HepG2 (cell line): Measurements from ENCODE around the gene KIF17. TPM values are rescaled to one million over a fixed set of nuclear protein-coding genes. Genes with fewer than 3 reads are reported as not detected.

Experiments used
- ADNP ChIP-seq: sonication (generic); formaldehyde crosslinking; IDR thresholded peaks from 2 replicates; pipeline ENCODE4 v1.4.0; 2020; ENCODE audit warnings: missing genetic modification reagents
- AKNA ChIP-seq: sonication (generic); formaldehyde crosslinking; IDR thresholded peaks from 2 replicates; pipeline ENCODE4 v1.4.0; 2020; ENCODE audit warnings: missing genetic modification reagents, borderline replicate concordance
- ELF3 ChIP-seq: IDR thresholded peaks from 2 replicates; pipeline ENCODE4 v1.6.1; 2016; ENCODE audit warnings: missing genetic modification reagents, missing compliant biosample characterization
- GABPB1 ChIP-seq: IDR thresholded peaks from 2 replicates; pipeline ENCODE4 v1.6.1; 2016; ENCODE audit warnings: mild to moderate bottlenecking, missing genetic modification reagents, moderate library complexity, missing compliant biosample characterization
- GTF2F1 ChIP-seq: fragments of 150-350 bp; IDR thresholded peaks from 2 replicates; pipeline ENCODE4 v1.6.1; 2014; ENCODE audit warnings: low read length
- HIC2 ChIP-seq: sonication (generic); formaldehyde crosslinking; IDR thresholded peaks from 2 replicates; pipeline ENCODE4 v1.9.0; 2022; ENCODE audit warnings: low read depth, missing genetic modification reagents
- HMG20A ChIP-seq: IDR thresholded peaks from 2 replicates; pipeline ENCODE4 v1.6.1; 2016; ENCODE audit warnings: borderline replicate concordance
- IRF9 ChIP-seq: sonication (generic); formaldehyde crosslinking; IDR thresholded peaks from 2 replicates; pipeline ENCODE4 v1.8.0; 2022; ENCODE audit warnings: missing genetic modification reagents, mild to moderate bottlenecking, borderline replicate concordance
- NCOR1 ChIP-seq: fragments of 200-600 bp; sonication (generic); IDR thresholded peaks from 2 replicates; pipeline ENCODE4 v1.7.0; 2017; ENCODE audit warnings: antibody characterized with exemption, low read length, borderline replicate concordance
- ONECUT2 ChIP-seq: sonication (generic); formaldehyde crosslinking; IDR thresholded peaks from 2 replicates; pipeline ENCODE4 v1.4.0; 2020; ENCODE audit warnings: missing genetic modification reagents
- ZFP37 ChIP-seq: sonication (generic); formaldehyde crosslinking; IDR thresholded peaks from 2 replicates; pipeline ENCODE4 v1.4.0; 2020; ENCODE audit warnings: missing genetic modification reagents, borderline replicate concordance
- ZFP91 ChIP-seq: sonication (generic); formaldehyde crosslinking; IDR thresholded peaks from 2 replicates; pipeline ENCODE4 v1.9.0; 2022; ENCODE audit warnings: missing genetic modification reagents, mild to moderate bottlenecking, borderline replicate concordance
- ZNF263 ChIP-seq: sonication (generic); formaldehyde crosslinking; IDR thresholded peaks from 2 replicates; pipeline ENCODE4 v1.4.0; 2020; ENCODE audit warnings: missing genetic modification reagents
- ZNF484 ChIP-seq: sonication (generic); formaldehyde crosslinking; IDR thresholded peaks from 2 replicates; pipeline ENCODE4 v1.5.1; 2020; ENCODE audit warnings: mild to moderate bottlenecking, low read depth, missing genetic modification reagents, borderline replicate concordance
- ZNF768 ChIP-seq: sonication (generic); formaldehyde crosslinking; IDR thresholded peaks from 2 replicates; pipeline ENCODE4 v1.4.0; 2020; ENCODE audit warnings: missing genetic modification reagents
- ZNF792 ChIP-seq: IDR thresholded peaks from 2 replicates; pipeline ENCODE4 v1.6.1; 2016
- ZUFSP ChIP-seq: sonication (generic); formaldehyde crosslinking; IDR thresholded peaks from 2 replicates; pipeline ENCODE4 v1.9.0; 2021; ENCODE audit warnings: missing genetic modification reagents, mild to moderate bottlenecking, borderline replicate concordance
- polyA plus RNA-seq, 8 experiments: library from polyadenylated mRNA; depleted of rRNA in 3 of 8; stranded (reverse) in 7 of 8; unstranded in 1 of 8; fragments of >200 nt; fragmentation: Illumina TruSeq in 4 of 8; extraction: Trizol in 4 of 8; gene quantifications; 2 replicates each; pipeline versions ENCODE4 v1.2.1 to v1.2.3, GENCODE V29; 2011 to 2016; ENCODE audit warnings: low read depth in 4 of 8, missing spikeins in 1 of 8, mixed read lengths in 1 of 8; ENCODE audit not compliant: insufficient read depth in 1 of 8
- total RNA-seq, 5 experiments: library from RNA; depleted of rRNA; stranded (reverse); fragments of >200 nt; fragmentation: Illumina TruSeq; extraction: Trizol; gene quantifications; 2 replicates each; pipeline ENCODE4 v1.2.3, GENCODE V29; 2016; ENCODE audit warnings: low read depth in 1 of 5

KIF17 gene
- total and polyA plus RNA-seq, 2 of the 13 experiments (the other 11 are each of a cell fraction or from before 2014, with no cell fraction given) = 0.24 to 0.44 TPM

GRCh38 chr1:20696397-20697333 is 21.1 kb downstream of the KIF17 start (continued):
- 0 out of 2 replicates have a peak, but pooled peaks have one; percentile 25 for TF ChIP-seq ZFP37 (CRISPR knock-in tag)
- peak; percentile 28; the same call in 1 of the 2 replicates for TF ChIP-seq IRF9 (CRISPR knock-in tag)
- no peak for TF ChIP-seq HMG20A
- TF ChIP-seq ZNF792 = no peak
- TF ChIP-seq ZNF263 (CRISPR knock-in tag) = no peak
- TF ChIP-seq ZFP91 (CRISPR knock-in tag) = peak; percentile 79; the same call in 1 of the 2 replicates
- TF ChIP-seq GTF2F1 = no peak
- TF ChIP-seq ZNF768 (CRISPR knock-in tag) = peak; percentile 92
- TF ChIP-seq ONECUT2 = no peak
- no peak for TF ChIP-seq ZUFSP
- no peak for TF ChIP-seq HIC2
- TF ChIP-seq ZNF484 (CRISPR knock-in tag) = no peak
- TF ChIP-seq GABPB1 (CRISPR knock-in tag) = peak; percentile 68
- no peak for TF ChIP-seq AKNA
- TF ChIP-seq NCOR1 = no peak
- TF ChIP-seq ADNP (CRISPR knock-in tag) = peak; percentile 60; the same call in 1 of the 2 replicates
- TF ChIP-seq ELF3 (CRISPR knock-in tag) = no peak; the same call in 1 of the 2 replicates
